SIG-M5 treated with dmso at 0.1 percent for 504 hours (cell line): Measurements from ENCODE around the gene ABCG1.

Source experiments
- DNase-seq: peaks from one replicate; lab custom pipeline; 2025; ENCODE audit not compliant: unreplicated experiment; lab: John Stamatoyannopoulos, UW

ABCG1 gene

GRCh38 chr21:42303443-42303842, 84.5 kb downstream of the ABCG1 start:
- no peak for DNase-seq

GRCh38 chr21:42304556-42305454, 85.9 kb downstream of the ABCG1 start:
- DNase-seq, result no peak

GRCh38 chr21:42305707-42306147, 86.8 kb downstream of the ABCG1 start:
- DNase-seq, result no peak

- DNase-seq, result no peak
Observed at GRCh38 chr21:42306366-42307035, 87.6 kb downstream of the ABCG1 start.

- no peak for DNase-seq
Observed at GRCh38 chr21:42307106-42307505, 88.2 kb downstream of the ABCG1 start.

GRCh38 chr21:42308161-42308913, 89.4 kb downstream of the ABCG1 start:
- DNase-seq, result no peak

GRCh38 chr21:42308914-42309752, 90.2 kb downstream of the ABCG1 start:
- no peak for DNase-seq

- DNase-seq, result peak; percentile 43
Observed at GRCh38 chr21:42309753-42310213, 90.8 kb downstream of the ABCG1 start.

GRCh38 chr21:42310411-42311001, 91.6 kb downstream of the ABCG1 start:
- DNase-seq, result no peak

- no peak for DNase-seq
Observed at GRCh38 chr21:42311160-42311559, 92.2 kb downstream of the ABCG1 start.

GRCh38 chr21:42311816-42312625, 93.1 kb downstream of the ABCG1 start:
- DNase-seq, result no peak

- no peak for DNase-seq
Observed at GRCh38 chr21:42312626-42313104, 93.7 kb downstream of the ABCG1 start.

- no peak for DNase-seq
Observed at GRCh38 chr21:42313501-42313969, 94.6 kb downstream of the ABCG1 start.

GRCh38 chr21:42314616-42315295, 95.8 kb downstream of the ABCG1 start:
- no peak for DNase-seq

- DNase-seq, result peak; percentile 9
Observed at GRCh38 chr21:42315296-42315891, 96.5 kb downstream of the ABCG1 start, which contains the start of gene TFF3. TFF3 (minus strand) TSS chr21:42315409; CDS start chr21:42315374, 35 bp downstream.

- no peak for DNase-seq
Observed at GRCh38 chr21:42316891-42317290, 98.0 kb downstream of the ABCG1 start.

- DNase-seq, result no peak
Observed at GRCh38 chr21:42317341-42317741, 98.4 kb downstream of the ABCG1 start.
